WTC11 (cell line): ENCODE data around the gene NRSN2. TPM values are rescaled to one million over a fixed set of nuclear protein-coding genes. Genes with fewer than 3 reads are reported as not detected.

ENCODE experiments used
- ATAC-seq: fragments of 200-7000 bp; cut with Tn5 transposase; 2 replicates; pipeline ENCODE4 v1.10.0; 2021; ENCODE audit warnings: mild to moderate bottlenecking, moderate library complexity
- CTCF ChIA-PET: fragments of 300-600 bp; sonication (Branson Sonifier 250); formaldehyde crosslinking; loops from one replicate; lab custom pipeline; 2021; ENCODE audit warnings: antibody characterized with exemption; lab: Charles Lee
- POLR2A ChIA-PET: fragments of 350-600 bp; sonication (Branson Sonifier 250); formaldehyde crosslinking; loops from one replicate; lab custom pipeline; 2021; ENCODE audit warnings: antibody characterized with exemption; lab: Charles Lee
- DNase-seq: peaks from one replicate; pipeline ENCODE4 v3.0.0; 2021; ENCODE audit warnings: low spot score
- H3K27ac Mint-ChIP-seq: 2 replicates; pipeline ENCODE4 v1.8.0; 2021; ENCODE audit warnings: mixed read lengths
- H3K27me3 Mint-ChIP-seq: 2 replicates; pipeline ENCODE4 v1.8.0; 2021; ENCODE audit warnings: low read depth, mild to moderate bottlenecking, moderate library complexity, mixed read lengths
- H3K36me3 Mint-ChIP-seq: 2 replicates; pipeline ENCODE4 v1.8.0; 2021; ENCODE audit warnings: mixed read lengths
- H3K4me1 Mint-ChIP-seq: 2 replicates; pipeline ENCODE4 v1.8.0; 2022; ENCODE audit warnings: mixed read lengths
- H3K4me3 Mint-ChIP-seq: 2 replicates; pipeline ENCODE4 v1.8.0; 2021; ENCODE audit warnings: mild to moderate bottlenecking, moderate library complexity, mixed read lengths
- H3K9me3 Mint-ChIP-seq: 2 replicates; pipeline ENCODE4 v1.8.0; 2021; ENCODE audit warnings: mixed read lengths
- CREB1 ChIP-seq: sonication (generic); formaldehyde crosslinking; IDR thresholded peaks from 2 replicates; pipeline ENCODE4 v1.8.0; 2023; ENCODE audit warnings: mild to moderate bottlenecking, missing genetic modification reagents
- FOXJ3 ChIP-seq: sonication (generic); formaldehyde crosslinking; IDR thresholded peaks from 2 replicates; pipeline ENCODE4 v1.9.0; 2021; ENCODE audit warnings: missing genetic modification reagents, mild to moderate bottlenecking, borderline replicate concordance
- JUN ChIP-seq: sonication (generic); formaldehyde crosslinking; IDR thresholded peaks from 2 replicates; pipeline ENCODE4 v1.8.0; 2023; ENCODE audit warnings: mild to moderate bottlenecking, missing genetic modification reagents
- KAT7 ChIP-seq: sonication (generic); formaldehyde crosslinking; IDR thresholded peaks from 2 replicates; pipeline ENCODE4 v1.8.1; 2023; ENCODE audit warnings: missing genetic modification reagents, mild to moderate bottlenecking, borderline replicate concordance
- NR1H2 ChIP-seq: sonication (generic); formaldehyde crosslinking; IDR thresholded peaks from 2 replicates; pipeline ENCODE4 v1.9.0; 2021; ENCODE audit warnings: mild to moderate bottlenecking, moderate library complexity, missing genetic modification reagents
- OVOL2 ChIP-seq: fragments of 250-450 bp; sonication (Bioruptor Pico); IDR thresholded peaks from 2 replicates; pipeline ENCODE4 v1.9.0; 2021; ENCODE audit warnings: mild to moderate bottlenecking, borderline replicate concordance
- PRRX2 ChIP-seq: fragments of 250-450 bp; sonication (Bioruptor Pico); IDR thresholded peaks from 2 replicates; pipeline ENCODE4 v1.8.0; 2021; ENCODE audit warnings: mild to moderate bottlenecking
- SMAD3 ChIP-seq: sonication (generic); formaldehyde crosslinking; IDR thresholded peaks from 2 replicates; pipeline ENCODE4 v1.8.0; 2022; ENCODE audit warnings: missing genetic modification reagents, mild to moderate bottlenecking, borderline replicate concordance
- SOX15 ChIP-seq: fragments of 250-450 bp; sonication (Bioruptor Pico); IDR thresholded peaks from 2 replicates; pipeline ENCODE4 v1.9.0; 2021; ENCODE audit warnings: mild to moderate bottlenecking
- ZNF423 ChIP-seq: fragments of 250-450 bp; sonication (Bioruptor Pico); IDR thresholded peaks from 2 replicates; pipeline ENCODE4 v2.1.2; 2022; ENCODE audit warnings: mild to moderate bottlenecking, moderate library complexity
- total RNA-seq: library from RNA; stranded (reverse); gene quantifications from 3 replicates; pipeline ENCODE4 v1.2.3, GENCODE V29; 2021
- TF ChIP-seq, protein P1 (sequence below): sonication (generic); formaldehyde crosslinking; IDR thresholded peaks from 2 replicates; pipeline ENCODE4 v1.8.1; 2022; ENCODE audit warnings: low read depth, mild to moderate bottlenecking, moderate library complexity, missing genetic modification reagents, borderline replicate concordance
- TF ChIP-seq, protein P2 (sequence below): sonication (generic); formaldehyde crosslinking; IDR thresholded peaks from 2 replicates; pipeline ENCODE4 v1.8.0; 2023; ENCODE audit warnings: missing genetic modification reagents
- TF ChIP-seq, protein P3 (sequence below): sonication (generic); formaldehyde crosslinking; IDR thresholded peaks from 2 replicates; pipeline ENCODE4 v1.8.1; 2023; ENCODE audit warnings: mild to moderate bottlenecking, moderate library complexity, missing genetic modification reagents
- TF ChIP-seq, protein P4 (sequence below): sonication (generic); formaldehyde crosslinking; IDR thresholded peaks from 2 replicates; pipeline ENCODE4 v1.8.0; 2023; ENCODE audit warnings: missing genetic modification reagents, mild to moderate bottlenecking, borderline replicate concordance
- TF ChIP-seq, protein P5 (sequence below): fragments of 250-450 bp; sonication (Bioruptor Pico); IDR thresholded peaks from 2 replicates; pipeline ENCODE4 v1.8.0; 2021; ENCODE audit warnings: mild to moderate bottlenecking
- TF ChIP-seq, protein P6 (sequence below): sonication (generic); formaldehyde crosslinking; IDR thresholded peaks from 2 replicates; pipeline ENCODE4 v1.8.0; 2022; ENCODE audit warnings: mild to moderate bottlenecking, missing genetic modification reagents
- TF ChIP-seq, protein P7 (sequence below): fragments of 250-450 bp; sonication (Bioruptor Pico); conservative IDR thresholded peaks from 2 replicates; pipeline ENCODE4 v1.9.0; 2021; ENCODE audit warnings: mild to moderate bottlenecking
- TF ChIP-seq, protein P8 (sequence below): sonication (generic); formaldehyde crosslinking; IDR thresholded peaks from 2 replicates; pipeline ENCODE4 v1.8.1; 2022; ENCODE audit warnings: missing genetic modification reagents, borderline replicate concordance

NRSN2 gene
- total RNA-seq, 1 experiment from 2014 or later = 23.0 TPM

DNA sequence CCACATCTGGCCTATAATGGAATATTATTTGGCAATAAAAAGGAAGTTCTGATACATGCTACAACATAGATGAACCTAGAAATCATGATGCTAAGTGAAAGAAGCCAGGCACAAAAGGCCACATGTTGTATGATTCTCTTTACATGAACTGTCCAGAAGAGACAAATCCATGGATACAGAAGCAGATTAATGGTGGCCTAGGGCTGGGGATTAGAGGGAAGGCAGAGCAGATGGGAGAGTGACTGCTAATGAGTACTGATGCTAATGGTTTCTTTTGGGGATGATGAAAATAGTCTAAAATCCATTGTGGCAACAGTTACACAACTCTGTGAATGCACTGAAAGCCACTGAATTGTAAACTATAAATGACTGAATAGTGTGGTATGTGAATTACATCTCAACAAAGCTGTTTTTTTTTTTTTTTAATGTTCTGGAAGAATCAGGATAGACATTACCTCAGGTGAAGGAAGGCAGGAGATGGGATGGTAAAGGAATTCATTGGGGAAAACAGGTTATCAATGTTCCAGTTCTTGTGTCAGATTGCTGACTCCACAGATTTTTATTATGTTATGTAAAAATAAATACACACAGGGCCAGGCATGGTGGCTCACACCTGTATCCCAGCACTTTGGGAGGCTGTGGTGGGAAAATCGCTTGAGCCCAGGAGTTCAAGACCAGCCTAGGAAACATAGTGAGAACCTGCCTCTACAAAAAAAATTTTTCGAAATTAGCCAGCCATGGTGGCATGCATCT, 30.4 kb upstream of the NRSN2 start:
- no peak for DNase-seq
- POLR2A ChIA-PET = no interaction called here
- CTCF ChIA-PET = no interaction called here
- H3K4me3 Mint-ChIP-seq = no peak overlapping the region
- no peak for ATAC-seq
- H3K9me3 Mint-ChIP-seq = peaks cover 5% of the 10 kb centered on the region
- H3K27ac Mint-ChIP-seq = no peak overlapping the region
- no peaks in the 10 kb centered on the region; the same call in 1 of the 2 replicates for H3K27me3 Mint-ChIP-seq
- H3K36me3 Mint-ChIP-seq = peaks cover 15% of the 10 kb centered on the region
- TF ChIP-seq ZNF423 (CRISPR knock-in tag) (no peak), NR1H2 (CRISPR knock-in tag) (no peak), PRRX2 (CRISPR knock-in tag) (no peak), CREB1 (no peak), OVOL2 (CRISPR knock-in tag) (no peak), SMAD3 (no peak), JUN (CRISPR knock-in tag) (no peak), KAT7 (CRISPR knock-in tag) (no peak), FOXJ3 (CRISPR knock-in tag) (no peak), SOX15 (CRISPR knock-in tag) (no peak)
- TF ChIP-seq, protein P1, sequence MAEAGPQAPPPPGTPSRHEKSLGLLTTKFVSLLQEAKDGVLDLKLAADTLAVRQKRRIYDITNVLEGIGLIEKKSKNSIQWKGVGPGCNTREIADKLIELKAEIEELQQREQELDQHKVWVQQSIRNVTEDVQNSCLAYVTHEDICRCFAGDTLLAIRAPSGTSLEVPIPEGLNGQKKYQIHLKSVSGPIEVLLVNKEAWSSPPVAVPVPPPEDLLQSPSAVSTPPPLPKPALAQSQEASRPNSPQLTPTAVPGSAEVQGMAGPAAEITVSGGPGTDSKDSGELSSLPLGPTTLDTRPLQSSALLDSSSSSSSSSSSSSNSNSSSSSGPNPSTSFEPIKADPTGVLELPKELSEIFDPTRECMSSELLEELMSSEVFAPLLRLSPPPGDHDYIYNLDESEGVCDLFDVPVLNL (CRISPR knock-in tag) = no peak
- TF ChIP-seq, protein P2, sequence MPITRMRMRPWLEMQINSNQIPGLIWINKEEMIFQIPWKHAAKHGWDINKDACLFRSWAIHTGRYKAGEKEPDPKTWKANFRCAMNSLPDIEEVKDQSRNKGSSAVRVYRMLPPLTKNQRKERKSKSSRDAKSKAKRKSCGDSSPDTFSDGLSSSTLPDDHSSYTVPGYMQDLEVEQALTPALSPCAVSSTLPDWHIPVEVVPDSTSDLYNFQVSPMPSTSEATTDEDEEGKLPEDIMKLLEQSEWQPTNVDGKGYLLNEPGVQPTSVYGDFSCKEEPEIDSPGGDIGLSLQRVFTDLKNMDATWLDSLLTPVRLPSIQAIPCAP = no peak
- TF ChIP-seq, protein P3, sequence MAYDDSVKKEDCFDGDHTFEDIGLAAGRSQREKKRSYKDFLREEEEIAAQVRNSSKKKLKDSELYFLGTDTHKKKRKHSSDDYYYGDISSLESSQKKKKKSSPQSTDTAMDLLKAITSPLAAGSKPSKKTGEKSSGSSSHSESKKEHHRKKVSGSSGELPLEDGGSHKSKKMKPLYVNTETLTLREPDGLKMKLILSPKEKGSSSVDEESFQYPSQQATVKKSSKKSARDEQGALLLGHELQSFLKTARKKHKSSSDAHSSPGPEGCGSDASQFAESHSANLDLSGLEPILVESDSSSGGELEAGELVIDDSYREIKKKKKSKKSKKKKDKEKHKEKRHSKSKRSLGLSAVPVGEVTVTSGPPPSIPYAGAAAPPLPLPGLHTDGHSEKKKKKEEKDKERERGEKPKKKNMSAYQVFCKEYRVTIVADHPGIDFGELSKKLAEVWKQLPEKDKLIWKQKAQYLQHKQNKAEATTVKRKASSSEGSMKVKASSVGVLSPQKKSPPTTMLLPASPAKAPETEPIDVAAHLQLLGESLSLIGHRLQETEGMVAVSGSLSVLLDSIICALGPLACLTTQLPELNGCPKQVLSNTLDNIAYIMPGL = no peak
- TF ChIP-seq, protein P4, sequence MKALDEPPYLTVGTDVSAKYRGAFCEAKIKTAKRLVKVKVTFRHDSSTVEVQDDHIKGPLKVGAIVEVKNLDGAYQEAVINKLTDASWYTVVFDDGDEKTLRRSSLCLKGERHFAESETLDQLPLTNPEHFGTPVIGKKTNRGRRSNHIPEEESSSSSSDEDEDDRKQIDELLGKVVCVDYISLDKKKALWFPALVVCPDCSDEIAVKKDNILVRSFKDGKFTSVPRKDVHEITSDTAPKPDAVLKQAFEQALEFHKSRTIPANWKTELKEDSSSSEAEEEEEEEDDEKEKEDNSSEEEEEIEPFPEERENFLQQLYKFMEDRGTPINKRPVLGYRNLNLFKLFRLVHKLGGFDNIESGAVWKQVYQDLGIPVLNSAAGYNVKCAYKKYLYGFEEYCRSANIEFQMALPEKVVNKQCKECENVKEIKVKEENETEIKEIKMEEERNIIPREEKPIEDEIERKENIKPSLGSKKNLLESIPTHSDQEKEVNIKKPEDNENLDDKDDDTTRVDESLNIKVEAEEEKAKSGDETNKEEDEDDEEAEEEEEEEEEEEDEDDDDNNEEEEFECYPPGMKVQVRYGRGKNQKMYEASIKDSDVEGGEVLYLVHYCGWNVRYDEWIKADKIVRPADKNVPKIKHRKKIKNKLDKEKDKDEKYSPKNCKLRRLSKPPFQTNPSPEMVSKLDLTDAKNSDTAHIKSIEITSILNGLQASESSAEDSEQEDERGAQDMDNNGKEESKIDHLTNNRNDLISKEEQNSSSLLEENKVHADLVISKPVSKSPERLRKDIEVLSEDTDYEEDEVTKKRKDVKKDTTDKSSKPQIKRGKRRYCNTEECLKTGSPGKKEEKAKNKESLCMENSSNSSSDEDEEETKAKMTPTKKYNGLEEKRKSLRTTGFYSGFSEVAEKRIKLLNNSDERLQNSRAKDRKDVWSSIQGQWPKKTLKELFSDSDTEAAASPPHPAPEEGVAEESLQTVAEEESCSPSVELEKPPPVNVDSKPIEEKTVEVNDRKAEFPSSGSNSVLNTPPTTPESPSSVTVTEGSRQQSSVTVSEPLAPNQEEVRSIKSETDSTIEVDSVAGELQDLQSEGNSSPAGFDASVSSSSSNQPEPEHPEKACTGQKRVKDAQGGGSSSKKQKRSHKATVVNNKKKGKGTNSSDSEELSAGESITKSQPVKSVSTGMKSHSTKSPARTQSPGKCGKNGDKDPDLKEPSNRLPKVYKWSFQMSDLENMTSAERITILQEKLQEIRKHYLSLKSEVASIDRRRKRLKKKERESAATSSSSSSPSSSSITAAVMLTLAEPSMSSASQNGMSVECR (CRISPR knock-in tag) = no peak
- TF ChIP-seq, protein P5, sequence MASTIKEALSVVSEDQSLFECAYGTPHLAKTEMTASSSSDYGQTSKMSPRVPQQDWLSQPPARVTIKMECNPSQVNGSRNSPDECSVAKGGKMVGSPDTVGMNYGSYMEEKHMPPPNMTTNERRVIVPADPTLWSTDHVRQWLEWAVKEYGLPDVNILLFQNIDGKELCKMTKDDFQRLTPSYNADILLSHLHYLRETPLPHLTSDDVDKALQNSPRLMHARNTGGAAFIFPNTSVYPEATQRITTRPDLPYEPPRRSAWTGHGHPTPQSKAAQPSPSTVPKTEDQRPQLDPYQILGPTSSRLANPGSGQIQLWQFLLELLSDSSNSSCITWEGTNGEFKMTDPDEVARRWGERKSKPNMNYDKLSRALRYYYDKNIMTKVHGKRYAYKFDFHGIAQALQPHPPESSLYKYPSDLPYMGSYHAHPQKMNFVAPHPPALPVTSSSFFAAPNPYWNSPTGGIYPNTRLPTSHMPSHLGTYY (CRISPR knock-in tag) = no peak
- TF ChIP-seq, protein P6, sequence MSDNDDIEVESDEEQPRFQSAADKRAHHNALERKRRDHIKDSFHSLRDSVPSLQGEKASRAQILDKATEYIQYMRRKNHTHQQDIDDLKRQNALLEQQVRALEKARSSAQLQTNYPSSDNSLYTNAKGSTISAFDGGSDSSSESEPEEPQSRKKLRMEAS = no peak
- TF ChIP-seq, protein P7, sequence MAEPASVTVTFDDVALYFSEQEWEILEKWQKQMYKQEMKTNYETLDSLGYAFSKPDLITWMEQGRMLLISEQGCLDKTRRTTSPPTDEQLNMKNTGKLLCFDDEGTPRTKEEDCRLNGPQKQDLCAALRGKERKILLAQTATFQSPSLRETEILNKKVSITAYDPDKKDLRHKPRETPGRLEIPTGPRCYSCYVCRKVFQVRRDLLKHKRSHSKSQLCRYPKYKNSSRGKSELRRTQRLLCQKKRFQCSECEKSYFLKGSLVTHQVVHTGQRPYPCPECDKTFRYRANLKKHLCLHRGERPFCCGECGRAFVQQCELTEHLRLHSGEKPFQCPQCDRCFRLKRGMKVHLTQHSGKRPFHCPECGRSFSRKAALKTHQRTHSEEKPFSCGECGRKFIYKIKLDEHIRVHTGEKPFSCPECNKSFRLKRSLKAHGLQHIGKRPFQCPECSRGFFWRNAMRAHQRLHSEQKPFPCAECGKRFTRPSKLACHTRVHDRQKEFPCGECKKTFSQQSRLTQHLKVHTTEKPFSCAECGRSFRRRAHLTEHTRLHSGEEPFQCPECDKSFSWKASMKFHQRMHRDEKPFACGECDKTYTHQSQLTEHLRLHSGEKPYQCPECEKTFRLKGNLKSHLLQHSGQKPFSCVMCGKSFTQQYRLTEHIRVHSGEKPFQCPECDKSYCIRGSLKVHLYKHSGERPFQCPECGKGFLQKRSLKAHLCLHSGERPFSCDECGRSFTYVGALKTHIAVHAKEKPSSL (CRISPR knock-in tag) = no peak
- TF ChIP-seq, protein P8, sequence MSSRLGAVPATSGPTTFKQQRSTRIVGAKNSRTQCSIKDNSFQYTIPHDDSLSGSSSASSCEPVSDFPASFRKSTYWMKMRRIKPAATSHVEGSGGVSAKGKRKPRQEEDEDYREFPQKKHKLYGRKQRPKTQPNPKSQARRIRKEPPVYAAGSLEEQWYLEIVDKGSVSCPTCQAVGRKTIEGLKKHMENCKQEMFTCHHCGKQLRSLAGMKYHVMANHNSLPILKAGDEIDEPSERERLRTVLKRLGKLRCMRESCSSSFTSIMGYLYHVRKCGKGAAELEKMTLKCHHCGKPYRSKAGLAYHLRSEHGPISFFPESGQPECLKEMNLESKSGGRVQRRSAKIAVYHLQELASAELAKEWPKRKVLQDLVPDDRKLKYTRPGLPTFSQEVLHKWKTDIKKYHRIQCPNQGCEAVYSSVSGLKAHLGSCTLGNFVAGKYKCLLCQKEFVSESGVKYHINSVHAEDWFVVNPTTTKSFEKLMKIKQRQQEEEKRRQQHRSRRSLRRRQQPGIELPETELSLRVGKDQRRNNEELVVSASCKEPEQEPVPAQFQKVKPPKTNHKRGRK (CRISPR knock-in tag) = no peak
- H3K4me1 Mint-ChIP-seq = peaks cover 11% of the 10 kb centered on the region
